Karpas-422 (cell line): ENCODE measurements around the gene KPTN. TPM values are rescaled to one million over a fixed set of nuclear protein-coding genes. Genes with fewer than 3 reads are reported as not detected.
A peak's percentile ranks its signal among the peaks of the same experiment; 100 is the strongest.

Experiments
- DNase-seq: peaks from one replicate; pipeline ENCODE4 v3.0.0-alpha.2; 2015
- H2AFZ ChIP-seq: fragments of 200-600 bp; sonication (generic); 2 replicates; pipeline ENCODE4 v1.6.1; 2014; ENCODE audit warnings: antibody characterized with exemption, low read length, mixed read lengths
- H3K27ac ChIP-seq: fragments of 200-600 bp; sonication (generic); 2 replicates; pipeline ENCODE4 v1.5.1; 2014; ENCODE audit warnings: mild to moderate bottlenecking, low read length, moderate library complexity
- H3K27me3 ChIP-seq: fragments of 200-600 bp; sonication (generic); 2 replicates; pipeline ENCODE4 v1.6.1; 2014; ENCODE audit warnings: low read length, mixed read lengths
- H3K36me3 ChIP-seq: fragments of 200-600 bp; sonication (generic); 2 replicates; pipeline ENCODE4 v1.6.1; 2014; ENCODE audit warnings: low read length, mixed read lengths; ENCODE audit not compliant: insufficient read depth
- H3K4me1 ChIP-seq: fragments of 200-600 bp; sonication (generic); 2 replicates; pipeline ENCODE4 v1.6.1; 2014; ENCODE audit warnings: mild to moderate bottlenecking, low read length, mixed read lengths
- H3K4me2 ChIP-seq: fragments of 200-600 bp; sonication (generic); 2 replicates; pipeline ENCODE4 v1.6.1; 2014; ENCODE audit warnings: low read length, low read depth, mild to moderate bottlenecking; ENCODE audit not compliant: poor library complexity, severe bottlenecking
- H3K4me3 ChIP-seq: fragments of 200-600 bp; sonication (generic); 2 replicates; pipeline ENCODE4 v1.5.1; 2014; ENCODE audit warnings: mild to moderate bottlenecking, antibody characterized with exemption, low read length, mixed read lengths
- H3K79me2 ChIP-seq: fragments of 200-600 bp; sonication (generic); 2 replicates; pipeline ENCODE4 v1.6.1; 2014; ENCODE audit warnings: mild to moderate bottlenecking, low read length, mixed read lengths
- H3K9ac ChIP-seq: fragments of 200-600 bp; sonication (generic); 2 replicates; pipeline ENCODE4 v1.6.0; 2014; ENCODE audit warnings: low read length
- H3K9me2 ChIP-seq: fragments of 200-600 bp; sonication (generic), shearing (Covaris generic); replicated peaks from 2 replicates; pipeline ENCODE4 v1.6.0; 2014; ENCODE audit warnings: mild to moderate bottlenecking, low read length, moderate library complexity; ENCODE audit not compliant: insufficient read depth
- H3K9me3 ChIP-seq: fragments of 300-700, 200-600 bp; sonication (generic); 2 replicates; pipeline ENCODE4 v1.6.1; 2014; ENCODE audit warnings: low read length, mixed read lengths
- H4K20me1 ChIP-seq: fragments of 200-600 bp; sonication (generic); 2 replicates; pipeline ENCODE4 v1.6.1; 2014; ENCODE audit warnings: mild to moderate bottlenecking, antibody characterized with exemption, low read length, low read depth; ENCODE audit not compliant: insufficient read depth
- total RNA-seq: library from RNA; depleted of rRNA; stranded (reverse); fragments of >200 nt; shearing (Covaris generic); gene quantifications from 2 replicates; pipeline ENCODE4 v1.2.3, GENCODE V29; 2014; ENCODE audit warnings: low replicate concordance; rRNA removed

The KPTN gene
- total RNA-seq, 1 experiment from 2014 or later, result 6.2 TPM

DNA sequence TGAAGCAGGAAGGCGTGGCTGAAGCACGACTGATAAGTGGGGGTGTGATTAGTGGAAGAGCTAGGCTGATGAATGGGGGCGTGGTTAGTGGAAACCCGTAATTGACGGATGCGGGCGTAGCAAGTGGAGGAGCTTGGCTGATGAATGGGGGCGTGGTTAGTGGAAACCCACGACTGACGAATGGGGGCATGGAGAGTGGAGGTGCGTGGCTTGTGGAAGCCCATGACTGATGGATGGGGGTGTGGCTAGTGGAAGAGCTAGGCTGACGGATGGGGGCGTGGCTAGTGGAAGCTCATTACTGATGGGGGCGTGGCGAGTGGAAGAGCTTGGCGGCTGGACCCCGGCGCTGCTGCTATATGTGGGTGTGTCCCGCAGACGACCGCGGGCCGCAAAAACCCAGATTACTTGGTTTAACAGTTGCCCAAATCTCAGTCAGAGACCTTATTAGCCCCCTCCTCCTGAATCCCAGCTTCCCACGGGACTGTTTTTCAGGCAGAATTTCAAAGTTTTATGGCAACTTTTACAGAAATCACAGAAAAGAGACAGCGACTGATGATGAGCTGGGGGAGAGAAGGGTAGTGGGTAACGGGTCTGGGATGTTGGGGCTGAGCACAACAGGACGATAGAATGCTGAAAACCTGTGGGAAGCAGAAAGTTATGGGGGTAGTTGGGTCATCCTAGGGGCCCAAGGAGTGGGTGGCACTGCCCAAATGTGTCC is 55.7 kb downstream of the KPTN start:
- no peaks in the 10 kb centered on the region for H3K9me3 ChIP-seq
- no peaks in the 10 kb centered on the region for H3K79me2 ChIP-seq
- peak overlapping the region; percentile 58 for H3K4me3 ChIP-seq
- DNase-seq, result peak; percentile 100
- H4K20me1 ChIP-seq, result no peaks in the 10 kb centered on the region
- no peaks in the 10 kb centered on the region for H3K9me2 ChIP-seq
- H3K9ac ChIP-seq, result peak overlapping the region; percentile 46
- H2AFZ ChIP-seq, result peak overlapping the region; percentile 68
- peak overlapping the region; percentile 81 for H3K4me2 ChIP-seq
- H3K27ac ChIP-seq, result no peak overlapping the region
- H3K36me3 ChIP-seq, result no peaks in the 10 kb centered on the region
- no peaks in the 10 kb centered on the region for H3K27me3 ChIP-seq
- H3K4me1 ChIP-seq, result peaks cover 27% of the 10 kb centered on the region

DNA sequence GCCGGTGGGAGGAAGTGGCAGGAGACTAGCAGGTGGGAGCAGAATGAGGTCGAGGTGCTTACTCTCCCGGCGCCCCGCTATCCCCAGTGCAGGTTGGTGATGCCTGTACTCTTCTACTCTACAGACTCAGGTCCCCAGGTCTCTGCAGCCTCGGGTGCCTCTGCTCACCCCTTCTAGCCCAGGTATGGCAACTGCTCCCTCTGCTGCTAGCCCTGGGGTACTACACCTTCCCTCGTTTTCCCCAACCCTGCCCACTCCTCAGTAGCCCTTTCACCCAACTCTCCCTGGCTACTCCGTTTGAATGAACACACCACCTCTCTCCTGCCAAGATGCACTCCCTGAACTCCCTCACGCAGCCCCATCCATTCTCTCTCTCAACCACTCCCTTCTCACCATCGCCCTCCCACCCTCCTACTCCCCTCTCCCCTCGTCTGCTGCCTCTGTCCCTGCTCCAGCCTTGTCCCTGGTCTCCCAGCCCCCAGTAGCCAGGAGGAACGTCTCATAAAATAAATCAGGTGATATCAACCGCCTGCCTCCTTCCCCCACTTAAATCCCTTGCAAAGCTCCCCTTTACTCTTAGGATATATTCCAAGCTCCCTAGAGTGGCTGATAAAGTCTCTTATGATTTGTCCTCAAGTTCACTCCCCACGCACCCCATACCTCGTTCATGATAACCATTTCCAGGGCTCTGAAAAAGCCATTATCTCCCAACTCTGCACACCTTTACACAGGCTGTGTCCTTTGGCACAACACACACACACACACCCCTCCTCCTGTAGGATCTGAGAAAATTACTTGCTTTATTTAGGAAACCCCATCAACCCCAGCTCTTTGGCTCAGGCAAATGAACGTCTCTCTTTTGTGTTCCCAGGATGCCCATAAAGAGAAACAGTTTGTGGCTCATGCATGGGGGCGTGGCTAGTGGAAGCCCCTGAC is 56.5 kb downstream of the KPTN start:
- no peak overlapping the region for H2AFZ ChIP-seq

More for the DNA sequence above, 56.5 kb downstream of the KPTN start:
- Histone ChIP-seq H3K27me3 (no peaks in the 10 kb centered on the region), H3K36me3 (no peaks in the 10 kb centered on the region), H3K9me3 (no peaks in the 10 kb centered on the region), H4K20me1 (no peaks in the 10 kb centered on the region), H3K79me2 (no peaks in the 10 kb centered on the region), H3K4me2 (peak overlapping the region; percentile 81), H3K4me1 (peaks cover 19% of the 10 kb centered on the region), H3K9ac (peak overlapping the region; percentile 31), H3K27ac (peak overlapping the region; percentile 46), H3K4me3 (peak overlapping the region; percentile 58; the same call in 1 of the 2 replicates), H3K9me2 (no peaks in the 10 kb centered on the region)
- DNase-seq, result peak; percentile 92

Other genes with a start within 250 kb of the KPTN start
- 2.2 and 7.1 TPM in 2 replicates for gene CCDC9, start 227.7 kb downstream of the KPTN start, total RNA-seq
- gene INAFM1, start 209.3 kb downstream of the KPTN start, total RNA-seq, result 4.6 and 8.4 TPM in 2 replicates
- 0.11 and 0.41 TPM in 2 replicates for gene C5AR1, start 174.4 kb downstream of the KPTN start, total RNA-seq
- 1.1 TPM in 1 of 2 replicates, not detected in the other for gene C5AR2, start 152.0 kb downstream of the KPTN start, total RNA-seq
- 17.4 and 41.5 TPM in 2 replicates for gene DHX34, start 134.9 kb downstream of the KPTN start, total RNA-seq
- gene MEIS3, start 64.7 kb downstream of the KPTN start, total RNA-seq, result 3.3 and 11.2 TPM in 2 replicates
- 0.22 TPM in 1 of 2 replicates, not detected in the other for gene SLC8A2, start 12.3 kb downstream of the KPTN start, total RNA-seq
- gene NAPA, start 30.8 kb upstream of the KPTN start, total RNA-seq, result 60.8 and 88.9 TPM in 2 replicates
- gene ZNF541, start 88.9 kb upstream of the KPTN start, total RNA-seq, result not detected in 2 replicates
- gene BICRA, start 124.9 kb upstream of the KPTN start, total RNA-seq, result 1.0 and 1.8 TPM in 2 replicates
- not detected in 2 replicates for gene EHD2, start 229.2 kb upstream of the KPTN start, total RNA-seq